Activated T-helper 17 cell treated with anti-CD3 and anti-CD28 coated beads, Interleukin-2, amount 50 U/mL, for 72 hours (primary cell): Measurements from ENCODE around the gene TTC33. TPM values are rescaled to one million over a fixed set of nuclear protein-coding genes. Genes with fewer than 3 reads are reported as not detected.

ENCODE experiments used
- ATAC-seq: fragments of 150-1000 bp; cut with Tn5 transposase; replicated peaks from 2 replicates; pipeline ENCODE4 v1.10.0; 2021; ENCODE audit warnings: mild to moderate bottlenecking, moderate library complexity
- H3K27ac Mint-ChIP-seq: one replicate; pipeline ENCODE4 v1.8.0; 2022; ENCODE audit warnings: mixed read lengths
- H3K27me3 Mint-ChIP-seq: one replicate; pipeline ENCODE4 v1.8.0; 2022; ENCODE audit warnings: mixed read lengths
- H3K36me3 Mint-ChIP-seq: one replicate; pipeline ENCODE4 v1.8.0; 2022; ENCODE audit warnings: low read depth, mild to moderate bottlenecking, mixed read lengths
- H3K4me1 Mint-ChIP-seq: one replicate; pipeline ENCODE4 v1.8.0; 2022; ENCODE audit warnings: mixed read lengths
- H3K4me3 Mint-ChIP-seq: one replicate; pipeline ENCODE4 v1.8.0; 2022; ENCODE audit warnings: mild to moderate bottlenecking, mixed read lengths
- H3K9me3 Mint-ChIP-seq: one replicate; pipeline ENCODE4 v1.8.0; 2022; ENCODE audit warnings: mixed read lengths
- total RNA-seq, 2 donors: library from RNA; stranded (reverse); gene quantifications; one replicate each; pipeline ENCODE4 v1.2.3, GENCODE V29; 2022

The TTC33 gene
- total RNA-seq, 2 donors from 2014 or later = 14.1 to 21.4 TPM

DNA sequence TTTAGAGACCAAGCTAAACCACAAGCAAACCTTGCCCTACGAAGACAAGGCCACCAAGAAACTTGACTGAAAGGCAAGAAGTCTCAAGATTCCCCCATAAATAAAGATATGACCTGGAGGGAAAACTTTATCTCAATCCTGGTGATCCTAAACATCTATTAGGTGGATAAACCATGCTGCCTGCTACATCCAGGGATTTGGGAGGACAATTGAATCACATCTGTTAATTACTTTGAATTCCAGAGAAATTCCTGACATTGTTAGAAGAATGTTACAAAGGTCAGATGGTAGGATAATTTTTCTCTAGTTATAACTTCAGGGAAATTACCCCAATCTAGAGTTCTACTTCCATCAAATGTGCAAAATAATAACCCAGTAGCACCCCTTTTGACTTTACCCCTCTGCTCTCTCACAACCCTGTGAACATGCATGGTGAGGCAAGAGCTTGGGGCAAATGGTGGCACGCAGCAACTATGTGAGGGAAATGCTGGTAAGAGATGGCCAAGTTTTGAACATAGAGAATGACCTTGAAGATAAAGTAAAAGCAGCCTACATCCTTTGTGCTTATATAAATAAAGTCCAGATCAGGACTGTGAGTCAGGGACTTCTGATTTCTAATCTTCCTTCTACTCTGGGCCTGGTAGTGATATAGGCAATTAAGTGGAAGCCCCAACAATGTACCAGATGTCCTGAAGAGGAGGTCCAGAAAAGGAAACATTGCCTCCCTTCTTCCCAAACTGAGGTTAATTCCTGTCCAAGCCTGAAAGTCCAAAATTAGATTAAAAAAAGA, 133.1 kb downstream of the TTC33 start:
- H3K4me3 Mint-ChIP-seq = peak overlapping the region; percentile 43
- peaks cover 6% of the 10 kb centered on the region for H3K9me3 Mint-ChIP-seq
- H3K36me3 Mint-ChIP-seq = no peaks in the 10 kb centered on the region
- no peak overlapping the region for H3K27ac Mint-ChIP-seq
- H3K4me1 Mint-ChIP-seq = peaks cover 19% of the 10 kb centered on the region
- no peak for ATAC-seq
- H3K27me3 Mint-ChIP-seq = no peaks in the 10 kb centered on the region

DNA sequence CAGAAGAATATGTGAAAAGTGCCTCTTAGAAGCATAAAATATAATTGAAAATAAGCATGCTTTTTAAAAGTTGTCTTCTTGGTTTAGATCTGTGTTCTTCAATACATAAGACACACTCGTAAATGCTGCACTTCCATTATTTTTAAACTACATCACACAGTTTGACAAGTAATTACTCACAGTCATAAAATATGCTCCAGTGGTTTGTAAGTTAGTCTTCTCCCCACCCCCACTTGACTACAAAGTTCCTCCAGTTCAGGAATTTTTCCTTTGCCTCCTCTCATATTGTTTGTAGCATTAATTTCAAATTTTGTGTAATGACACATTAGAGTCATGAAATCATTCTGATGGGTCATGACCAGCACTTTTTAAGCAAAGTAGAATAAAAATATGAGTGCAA, 136.3 kb downstream of the TTC33 start:
- Mint-ChIP-seq H3K27me3 (no peaks in the 10 kb centered on the region), H3K4me1 (peaks cover 20% of the 10 kb centered on the region), H3K36me3 (no peaks in the 10 kb centered on the region)

DNA sequence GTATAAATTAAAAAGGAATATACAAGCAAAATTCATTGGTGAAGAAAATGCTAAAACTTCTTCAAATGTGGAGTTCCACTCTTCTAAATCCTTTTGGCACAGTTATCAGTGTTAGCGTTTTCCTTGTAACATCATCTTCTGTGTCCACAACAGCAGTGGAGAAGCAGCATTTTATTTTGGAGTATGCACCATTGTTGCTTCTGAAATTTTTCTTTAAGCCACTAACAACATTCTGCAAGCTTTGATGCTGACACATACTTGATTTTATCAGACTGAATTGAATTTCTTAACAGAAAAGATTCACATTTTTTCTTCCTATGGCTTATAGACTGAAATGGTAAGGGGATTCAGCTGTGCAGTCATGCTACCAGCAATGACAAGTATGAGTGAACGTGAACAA, 136.8 kb downstream of the TTC33 start:
- no peak for ATAC-seq
- Mint-ChIP-seq H3K27ac (no peak overlapping the region), H3K4me1 (peaks cover 17% of the 10 kb centered on the region), H3K27me3 (no peaks in the 10 kb centered on the region), H3K4me3 (no peak overlapping the region), H3K9me3 (no peaks in the 10 kb centered on the region), H3K36me3 (no peaks in the 10 kb centered on the region)

More for the DNA sequence above, 136.3 kb downstream of the TTC33 start:
- Mint-ChIP-seq H3K27ac (no peak overlapping the region), H3K9me3 (no peaks in the 10 kb centered on the region), H3K4me3 (no peak overlapping the region)
- no peak for ATAC-seq

DNA sequence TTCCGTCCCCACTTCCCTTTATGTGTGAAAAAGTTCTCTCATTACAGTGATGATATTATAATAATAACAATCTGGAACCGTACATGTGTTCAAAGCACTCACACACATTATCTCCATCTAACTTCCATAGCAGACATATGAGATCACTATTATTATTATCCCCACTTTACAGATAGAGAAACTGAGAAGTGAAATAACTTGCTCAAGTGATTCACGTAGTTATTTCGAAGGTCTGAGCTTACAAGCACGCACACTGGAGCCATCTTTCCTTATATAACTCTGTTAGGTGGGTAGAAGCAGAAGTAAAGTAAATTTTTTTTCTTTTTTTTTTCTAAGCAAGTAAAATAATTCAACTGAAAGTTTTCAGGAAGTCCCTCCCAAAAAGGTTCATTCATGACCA, 139.0 kb downstream of the TTC33 start:
- no peaks in the 10 kb centered on the region for H3K9me3 Mint-ChIP-seq
- no peak overlapping the region for H3K4me3 Mint-ChIP-seq
- no peaks in the 10 kb centered on the region for H3K27me3 Mint-ChIP-seq
- H3K27ac Mint-ChIP-seq = no peak overlapping the region
- H3K36me3 Mint-ChIP-seq = no peaks in the 10 kb centered on the region
- ATAC-seq = no peak
- H3K4me1 Mint-ChIP-seq = peaks cover 12% of the 10 kb centered on the region

DNA sequence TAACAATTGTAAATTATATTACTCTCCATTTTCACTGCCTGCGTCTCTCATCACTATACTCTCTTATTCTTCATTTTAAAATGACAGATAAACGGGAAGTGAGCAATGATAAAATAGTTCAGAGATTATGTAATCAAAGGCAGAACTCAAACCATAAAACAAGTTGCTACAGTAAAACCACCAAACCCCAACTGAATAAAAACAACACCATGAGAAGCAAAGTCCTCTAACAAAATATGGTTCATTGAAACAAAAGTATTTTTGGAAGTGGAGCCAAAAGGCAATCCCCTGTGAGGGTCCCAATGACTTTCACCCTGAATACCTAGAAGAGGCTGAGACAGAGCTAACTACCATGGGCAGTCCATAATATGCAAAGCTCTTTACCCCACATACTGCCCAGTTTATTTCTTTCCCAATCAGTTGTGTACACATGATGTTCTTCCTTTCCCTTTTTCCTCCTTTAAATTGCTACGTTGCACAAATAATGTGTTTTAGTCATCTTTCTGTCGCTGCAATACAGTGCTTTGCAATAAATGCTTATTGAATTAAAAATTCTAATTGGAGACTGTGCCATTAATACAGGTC, 140.1 kb downstream of the TTC33 start:
- no peaks in the 10 kb centered on the region for H3K36me3 Mint-ChIP-seq
- H3K27ac Mint-ChIP-seq = peak overlapping the region; percentile 14
- H3K4me1 Mint-ChIP-seq = peaks cover 12% of the 10 kb centered on the region
- peak overlapping the region; percentile 19 for H3K4me3 Mint-ChIP-seq
- no peaks in the 10 kb centered on the region for H3K9me3 Mint-ChIP-seq
- peak; percentile 52 for ATAC-seq
- H3K27me3 Mint-ChIP-seq = no peaks in the 10 kb centered on the region

DNA sequence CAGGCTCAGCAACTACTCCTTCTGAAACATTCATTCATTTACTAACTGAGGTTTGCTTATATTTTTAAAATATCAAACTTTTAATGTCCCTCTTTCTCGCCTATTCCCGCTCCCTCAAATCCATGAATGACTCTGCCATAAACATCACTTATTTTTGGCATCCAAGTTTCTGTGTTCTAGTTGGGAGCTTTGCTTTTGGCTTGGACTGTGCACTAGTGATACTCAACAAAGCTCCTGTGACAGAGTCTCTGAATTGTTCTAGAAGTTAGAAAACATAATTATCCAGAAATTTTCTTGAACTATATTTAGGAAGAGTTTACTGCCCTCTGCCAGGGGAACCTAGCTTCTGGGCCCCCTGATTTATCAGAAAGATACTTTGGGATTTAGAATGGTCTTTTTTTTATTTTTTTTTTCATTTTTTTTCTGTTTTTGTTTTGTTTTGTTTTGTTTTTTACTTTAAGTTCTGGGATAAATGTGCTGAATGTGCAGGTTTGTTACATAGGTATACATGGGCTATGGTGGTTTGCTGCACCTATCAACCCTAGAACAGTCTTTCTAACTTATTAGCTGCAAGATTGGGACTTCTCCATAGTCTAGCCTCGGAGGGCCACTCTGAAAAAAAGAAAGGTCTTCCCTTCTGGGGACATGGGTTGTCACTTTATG, 140.7 kb downstream of the TTC33 start:
- H3K27ac Mint-ChIP-seq = peak overlapping the region; percentile 14
- peak overlapping the region; percentile 19 for H3K4me3 Mint-ChIP-seq
- no peaks in the 10 kb centered on the region for H3K27me3 Mint-ChIP-seq
- ATAC-seq = no peak
- H3K36me3 Mint-ChIP-seq = no peaks in the 10 kb centered on the region
- no peaks in the 10 kb centered on the region for H3K9me3 Mint-ChIP-seq
- peaks cover 12% of the 10 kb centered on the region for H3K4me1 Mint-ChIP-seq

DNA sequence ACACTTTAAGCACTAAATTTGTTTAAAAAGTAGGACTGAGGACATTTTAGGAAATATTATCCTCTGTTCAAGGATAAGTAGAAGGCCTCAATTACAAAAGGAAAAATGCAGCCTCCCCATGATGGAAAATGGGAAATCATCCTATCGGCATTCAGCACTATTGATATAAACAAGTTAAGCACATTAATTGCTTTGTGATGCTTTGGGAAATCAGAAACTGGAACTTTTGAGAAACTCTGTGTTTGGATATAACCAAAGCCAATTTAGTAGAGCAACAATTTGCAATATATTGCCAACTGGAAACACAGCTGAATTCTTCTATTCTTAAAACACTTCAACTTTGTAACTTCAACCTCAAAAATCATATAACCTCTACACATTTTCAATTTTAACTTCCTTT, 141.3 kb downstream of the TTC33 start:
- Mint-ChIP-seq H3K9me3 (no peaks in the 10 kb centered on the region), H3K4me3 (no peak overlapping the region), H3K27me3 (no peaks in the 10 kb centered on the region), H3K36me3 (no peaks in the 10 kb centered on the region), H3K4me1 (peaks cover 12% of the 10 kb centered on the region), H3K27ac (no peak overlapping the region)
- no peak for ATAC-seq

DNA sequence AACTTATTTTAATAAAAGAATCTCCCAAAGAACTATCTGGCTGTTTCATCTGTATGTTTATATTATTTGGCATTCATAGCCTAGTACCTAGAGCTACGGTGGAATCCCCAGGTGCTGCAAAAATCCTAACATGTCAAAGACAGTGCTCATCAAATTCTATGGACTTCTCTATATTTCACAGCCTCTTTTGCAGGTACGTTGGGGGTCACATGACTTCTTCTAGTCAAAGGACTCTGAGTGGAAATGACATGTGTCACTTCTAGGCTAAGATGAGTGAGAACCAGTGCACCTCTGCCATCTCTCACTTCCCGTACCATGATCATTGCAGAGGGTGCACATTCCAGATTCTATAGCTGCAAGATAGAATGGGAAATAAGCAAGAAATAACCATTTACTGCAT, 148.6 kb downstream of the TTC33 start:
- no peak overlapping the region for H3K4me3 Mint-ChIP-seq

DNA sequence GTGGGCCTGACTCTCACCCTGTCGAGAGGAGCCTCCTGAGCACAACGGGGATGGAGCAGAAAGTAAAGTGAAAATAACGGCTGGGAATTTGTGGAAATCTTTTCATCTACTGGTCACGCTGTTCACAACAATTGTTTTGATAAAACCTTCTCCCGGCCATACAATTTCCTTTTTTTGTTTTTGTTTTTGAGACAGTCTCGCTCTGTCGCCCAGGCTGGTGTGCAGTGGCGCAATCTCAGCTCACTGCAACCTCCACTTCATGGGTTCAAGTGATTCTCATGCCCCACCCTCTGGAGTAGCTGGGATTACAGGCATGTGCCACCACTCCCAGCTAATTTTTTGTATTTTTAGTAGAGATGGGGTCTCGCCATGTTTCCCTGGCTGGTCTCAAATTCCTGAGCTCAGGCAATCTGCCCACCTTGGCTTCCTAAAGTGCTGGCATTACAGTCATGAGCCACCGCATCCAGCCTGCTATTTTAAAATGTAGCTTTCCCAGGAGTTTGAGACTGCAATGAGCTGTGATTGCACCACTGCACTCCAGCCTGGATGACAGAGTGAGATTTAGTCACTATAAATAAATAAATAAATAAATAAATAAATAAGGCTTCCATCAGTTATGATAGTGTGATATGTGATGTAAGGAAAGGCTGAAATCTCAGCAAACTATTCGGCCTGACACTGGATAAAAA, 149.5 kb downstream of the TTC33 start:
- Mint-ChIP-seq H3K4me3 (peak overlapping the region; percentile 66), H3K27me3 (no peaks in the 10 kb centered on the region), H3K9me3 (no peaks in the 10 kb centered on the region), H3K36me3 (no peaks in the 10 kb centered on the region), H3K4me1 (peaks cover 12% of the 10 kb centered on the region), H3K27ac (peak overlapping the region; percentile 69)
- ATAC-seq = no peak

More for the DNA sequence above, 148.6 kb downstream of the TTC33 start:
- peaks cover 12% of the 10 kb centered on the region for H3K4me1 Mint-ChIP-seq
- no peaks in the 10 kb centered on the region for H3K27me3 Mint-ChIP-seq
- no peak overlapping the region for H3K27ac Mint-ChIP-seq
- H3K9me3 Mint-ChIP-seq = no peaks in the 10 kb centered on the region
- no peaks in the 10 kb centered on the region for H3K36me3 Mint-ChIP-seq
- no peak for ATAC-seq

DNA sequence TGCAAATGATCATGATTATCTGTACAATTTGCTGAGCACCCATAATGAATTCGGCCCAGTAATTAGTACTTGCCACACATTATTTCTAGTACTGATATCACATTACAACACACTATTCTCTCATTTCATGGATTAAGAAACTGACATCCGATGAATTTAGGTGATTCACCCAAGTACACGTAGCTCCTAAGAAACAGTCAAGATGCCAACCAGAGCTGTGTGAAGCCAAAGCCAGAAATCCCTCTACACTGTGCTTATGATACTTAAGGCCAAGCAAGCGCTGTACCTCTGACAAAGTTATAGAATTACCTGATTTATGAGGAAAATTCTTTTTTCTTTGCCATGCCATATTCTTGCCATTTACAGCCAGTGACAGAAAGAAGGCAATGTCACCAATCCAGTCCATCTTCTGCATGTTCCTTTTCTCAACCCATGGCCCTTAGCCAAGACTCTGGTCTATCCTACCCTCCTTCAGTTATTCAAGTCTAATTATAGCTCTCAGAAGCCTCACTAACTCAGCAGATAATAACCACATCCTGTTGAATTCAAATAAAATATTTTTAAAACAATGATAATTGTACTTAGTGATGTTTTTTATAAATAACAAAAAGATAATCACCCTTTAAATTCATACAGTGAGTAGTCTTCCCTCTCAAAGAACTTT, 150.3 kb downstream of the TTC33 start:
- Mint-ChIP-seq H3K27me3 (no peaks in the 10 kb centered on the region), H3K4me3 (peak overlapping the region; percentile 66), H3K4me1 (peaks cover 12% of the 10 kb centered on the region), H3K9me3 (no peaks in the 10 kb centered on the region), H3K36me3 (no peaks in the 10 kb centered on the region), H3K27ac (peak overlapping the region; percentile 69)
- ATAC-seq = no peak

DNA sequence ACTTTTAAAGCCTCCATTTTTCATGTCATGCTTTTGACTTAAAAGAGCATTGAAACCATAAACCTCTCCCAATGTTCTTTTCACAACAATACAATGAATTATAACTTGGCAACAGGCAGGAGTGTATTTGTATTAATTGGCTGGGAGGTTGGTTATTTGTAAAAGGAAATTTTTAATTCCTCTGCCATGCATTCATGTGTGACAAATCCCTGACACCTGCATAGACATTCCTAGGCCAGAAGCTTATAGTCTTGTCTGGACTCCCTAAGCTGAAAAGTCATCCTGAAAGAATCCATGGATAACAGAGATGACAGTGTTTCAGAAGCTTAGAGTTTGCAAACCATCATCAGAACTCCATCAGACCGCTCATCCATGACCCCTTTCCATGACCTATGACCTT, 152.4 kb downstream of the TTC33 start:
- Mint-ChIP-seq H3K36me3 (no peaks in the 10 kb centered on the region), H3K4me3 (no peak overlapping the region), H3K4me1 (peaks cover 22% of the 10 kb centered on the region), H3K27me3 (no peaks in the 10 kb centered on the region), H3K9me3 (no peaks in the 10 kb centered on the region), H3K27ac (no peak overlapping the region)
- no peak for ATAC-seq

DNA sequence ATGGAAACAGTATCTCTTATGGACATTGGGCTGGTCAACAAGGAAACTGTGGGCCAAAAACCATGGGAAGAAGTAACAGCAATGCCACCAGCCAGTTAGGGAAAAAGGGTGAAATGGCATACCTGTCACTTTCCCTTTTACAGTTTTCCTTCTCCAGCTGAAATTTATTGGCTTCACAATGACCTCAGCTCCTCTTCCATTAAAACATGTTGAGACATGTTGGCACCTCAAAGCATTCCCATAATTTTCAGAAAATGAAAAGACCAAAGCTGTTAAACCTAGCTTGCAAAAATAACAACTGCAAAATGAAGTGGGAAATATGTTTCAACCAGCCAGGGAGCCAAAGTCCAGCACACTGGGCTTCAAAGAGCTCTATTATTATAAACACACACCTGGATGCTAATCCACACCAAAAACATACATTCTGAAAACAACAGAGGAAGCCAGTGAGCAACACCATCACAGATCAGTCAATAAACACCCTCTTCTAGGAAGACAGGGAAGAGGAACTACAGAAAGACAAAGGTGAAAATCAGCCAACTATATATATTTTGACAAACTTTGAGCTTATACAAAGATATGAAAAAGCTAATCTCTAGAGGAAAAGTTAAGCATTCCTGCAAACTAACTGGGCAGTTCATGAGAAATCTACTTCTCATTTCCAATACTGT, 154.4 kb downstream of the TTC33 start:
- Mint-ChIP-seq H3K27me3 (no peaks in the 10 kb centered on the region), H3K9me3 (no peaks in the 10 kb centered on the region), H3K36me3 (no peaks in the 10 kb centered on the region), H3K27ac (no peak overlapping the region), H3K4me1 (peaks cover 29% of the 10 kb centered on the region), H3K4me3 (no peak overlapping the region)
- ATAC-seq = no peak

DNA sequence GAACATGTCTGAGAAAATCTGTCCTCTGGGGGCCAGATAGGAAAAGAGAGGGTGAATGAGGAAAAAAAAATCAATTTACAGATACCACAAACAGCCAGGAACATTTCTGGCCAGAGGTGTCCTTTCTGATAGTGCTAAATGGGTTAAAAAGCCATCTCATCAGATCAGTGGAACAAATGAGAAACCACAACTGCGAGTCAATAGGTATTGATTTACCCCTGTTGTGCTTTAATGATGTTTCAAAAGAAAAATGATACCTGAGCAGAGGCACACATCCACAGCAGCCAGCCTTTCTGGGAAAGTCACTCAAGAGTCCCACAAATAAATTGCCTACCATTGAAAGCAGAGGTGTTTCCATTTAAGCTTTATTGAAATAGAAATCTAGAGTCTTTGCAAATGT, 155.4 kb downstream of the TTC33 start:
- peak overlapping the region; percentile 12 for H3K27ac Mint-ChIP-seq

DNA sequence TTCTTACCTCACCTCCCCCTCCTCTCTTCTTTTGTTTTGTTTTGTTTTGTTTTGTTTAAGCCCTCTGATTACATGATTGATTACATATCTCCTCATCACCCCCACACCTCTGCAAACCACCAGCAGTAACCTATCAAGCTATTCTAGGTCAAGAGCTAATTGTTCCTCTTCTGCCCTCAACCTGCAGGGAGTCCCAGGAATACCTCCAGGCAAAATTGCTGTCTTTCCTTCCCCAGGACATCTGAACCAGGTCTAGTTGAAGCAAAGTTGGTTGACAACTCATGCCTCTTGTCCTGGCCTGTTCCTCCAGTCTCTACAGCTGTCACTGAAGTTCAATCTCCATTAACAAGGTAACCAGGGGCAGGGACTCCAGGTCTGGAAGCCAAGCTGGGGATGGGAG, 156.1 kb downstream of the TTC33 start:
- peak overlapping the region; percentile 12 for H3K27ac Mint-ChIP-seq
- no peaks in the 10 kb centered on the region for H3K27me3 Mint-ChIP-seq
- peaks cover 17% of the 10 kb centered on the region for H3K4me1 Mint-ChIP-seq
- no peaks in the 10 kb centered on the region for H3K36me3 Mint-ChIP-seq
- H3K4me3 Mint-ChIP-seq = no peak overlapping the region
- no peak for ATAC-seq
- no peaks in the 10 kb centered on the region for H3K9me3 Mint-ChIP-seq

More for the DNA sequence above, 155.4 kb downstream of the TTC33 start:
- no peaks in the 10 kb centered on the region for H3K36me3 Mint-ChIP-seq
- H3K9me3 Mint-ChIP-seq = no peaks in the 10 kb centered on the region
- H3K27me3 Mint-ChIP-seq = no peaks in the 10 kb centered on the region
- peak overlapping the region; percentile 12 for H3K4me3 Mint-ChIP-seq
- H3K4me1 Mint-ChIP-seq = peaks cover 21% of the 10 kb centered on the region
- peak; percentile 61 for ATAC-seq
